Large intestine (tissue), 3 donors: ENCODE results near the gene GTPBP6. TPM values are rescaled to one million over a fixed set of nuclear protein-coding genes. Genes with fewer than 3 reads are reported as not detected.

Experiments
- DNase-seq, 2 donors: peaks; one replicate each; pipeline versions ENCODE4 v3.0.0 to v3.0.0-alpha.2; 2013
- H3K27ac ChIP-seq: one replicate; pipeline ENCODE4 v1.5.1; 2013; ENCODE audit warnings: low read length
- H3K27me3 ChIP-seq: 2 replicates; pipeline ENCODE4 v1.6.1; 2013; ENCODE audit warnings: low read length; ENCODE audit not compliant: control insufficient read depth, insufficient read depth
- H3K36me3 ChIP-seq: 2 replicates; pipeline ENCODE4 v1.6.1; 2013; ENCODE audit warnings: low read length; ENCODE audit not compliant: control insufficient read depth, insufficient read depth
- H3K4me1 ChIP-seq: one replicate; pipeline ENCODE4 v1.6.1; 2013; ENCODE audit warnings: low read length; ENCODE audit not compliant: control insufficient read depth, insufficient read depth
- H3K4me3 ChIP-seq: one replicate; pipeline ENCODE4 v1.5.1; 2013; ENCODE audit warnings: low read length
- H3K9me3 ChIP-seq: one replicate; pipeline ENCODE4 v1.6.1; 2013; ENCODE audit warnings: mild to moderate bottlenecking, low read depth, low read length, moderate library complexity; ENCODE audit not compliant: control insufficient read depth
- WGBS: methylation state at CpG from one replicate; pipeline ENCODE4 v1.1.5; 2013; ENCODE audit warnings: low lambda C conversion rate; ENCODE audit not compliant: insufficient coverage; 5-methylcytosine and 5-hydroxymethylcytosine counted together
- polyA plus RNA-seq: library from polyadenylated mRNA; unstranded; fragments of 120-200 nt; gene quantifications from one replicate; pipeline ENCODE4 v1.2.1, GENCODE V29; 2013

Gene GTPBP6
- polyA plus RNA-seq, 1 donor: 48.5 TPM

DNA sequence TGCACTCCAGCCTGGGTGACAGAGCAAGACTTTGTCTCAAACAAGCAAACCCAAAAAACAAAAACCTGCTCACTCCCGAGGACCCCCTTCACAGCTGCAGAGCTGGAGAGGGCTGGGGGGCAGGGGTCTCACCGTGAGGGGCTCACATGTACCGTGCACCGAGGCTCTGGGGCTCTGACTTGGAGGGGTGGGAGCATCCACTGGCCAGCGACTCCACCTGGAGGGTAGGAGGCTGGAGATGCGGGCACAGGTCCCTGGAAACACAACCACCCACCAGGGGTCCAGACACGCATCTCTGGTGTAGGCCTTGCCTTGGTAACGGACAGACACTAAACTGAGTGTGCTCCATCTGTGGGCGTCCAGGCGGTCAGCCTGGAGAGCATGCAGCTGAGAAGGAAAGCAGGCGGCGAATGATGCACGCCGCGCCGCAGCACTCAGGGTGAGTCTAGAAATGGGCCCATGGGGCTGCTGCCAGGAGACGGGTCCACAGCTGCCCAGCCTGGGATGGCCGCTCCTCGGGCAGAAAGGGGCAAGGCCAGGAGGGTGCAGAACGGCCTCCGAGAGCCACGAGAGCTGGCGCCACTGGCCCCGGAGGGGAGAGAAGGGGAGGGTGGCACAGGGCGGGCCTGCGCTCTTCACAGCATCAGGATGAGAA lies 42.0 kb upstream of the GTPBP6 start:
- no peak for DNase-seq
- H3K4me1 ChIP-seq: no peaks in the 10 kb centered on the region
- peaks cover 57% of the 10 kb centered on the region for H3K9me3 ChIP-seq
- WGBS: no CpG with 5 or more reads among the region's 26 CpGs
- H3K27ac ChIP-seq: no peak overlapping the region
- no peak overlapping the region for H3K4me3 ChIP-seq
- H3K36me3 ChIP-seq: peaks cover 14% of the 10 kb centered on the region
- H3K27me3 ChIP-seq: no peaks in the 10 kb centered on the region

DNA sequence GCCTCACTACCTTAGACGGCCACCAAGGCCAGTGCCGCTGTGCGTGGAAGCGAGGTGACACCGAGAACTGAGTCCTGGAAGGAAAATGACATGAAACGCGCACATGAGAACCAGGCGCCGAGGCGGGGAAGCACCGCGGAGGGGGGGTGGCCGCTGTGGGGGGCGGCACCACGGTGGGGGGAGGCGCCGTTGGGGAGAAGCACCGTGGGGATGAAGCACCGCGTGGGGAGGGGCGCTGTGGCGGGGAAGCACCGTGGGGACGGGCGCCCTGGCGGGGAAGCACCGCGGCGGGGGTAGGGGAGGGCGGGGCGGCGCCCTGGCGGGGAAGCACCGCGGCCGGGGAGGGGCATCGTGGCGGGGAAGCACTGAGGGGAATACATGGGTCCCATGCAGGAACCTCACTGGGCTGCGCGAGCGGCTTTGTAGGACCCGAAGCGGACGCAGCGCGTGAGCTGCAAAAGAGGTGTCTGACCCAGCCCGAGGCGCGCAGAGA lies 40.1 kb upstream of the GTPBP6 start:
- WGBS: 100% methylated on average over 1 of the region's 49 CpGs
- Histone ChIP-seq H3K27ac (no peak overlapping the region), H3K9me3 (peaks cover 57% of the 10 kb centered on the region), H3K36me3 (peaks cover 14% of the 10 kb centered on the region), H3K27me3 (no peaks in the 10 kb centered on the region), H3K4me3 (no peak overlapping the region), H3K4me1 (no peaks in the 10 kb centered on the region)
- no peak for DNase-seq

GRCh38 chrX:357693-358471 lies 39.3 kb upstream of the GTPBP6 start:
- Histone ChIP-seq H3K4me1 (no peaks in the 10 kb centered on the region), H3K36me3 (peaks cover 14% of the 10 kb centered on the region), H3K27ac (no peak overlapping the region), H3K27me3 (no peaks in the 10 kb centered on the region), H3K4me3 (no peak overlapping the region), H3K9me3 (peaks cover 52% of the 10 kb centered on the region)
- WGBS: 67% methylated on average over 1 of the region's 48 CpGs
- DNase-seq: no peak

DNA sequence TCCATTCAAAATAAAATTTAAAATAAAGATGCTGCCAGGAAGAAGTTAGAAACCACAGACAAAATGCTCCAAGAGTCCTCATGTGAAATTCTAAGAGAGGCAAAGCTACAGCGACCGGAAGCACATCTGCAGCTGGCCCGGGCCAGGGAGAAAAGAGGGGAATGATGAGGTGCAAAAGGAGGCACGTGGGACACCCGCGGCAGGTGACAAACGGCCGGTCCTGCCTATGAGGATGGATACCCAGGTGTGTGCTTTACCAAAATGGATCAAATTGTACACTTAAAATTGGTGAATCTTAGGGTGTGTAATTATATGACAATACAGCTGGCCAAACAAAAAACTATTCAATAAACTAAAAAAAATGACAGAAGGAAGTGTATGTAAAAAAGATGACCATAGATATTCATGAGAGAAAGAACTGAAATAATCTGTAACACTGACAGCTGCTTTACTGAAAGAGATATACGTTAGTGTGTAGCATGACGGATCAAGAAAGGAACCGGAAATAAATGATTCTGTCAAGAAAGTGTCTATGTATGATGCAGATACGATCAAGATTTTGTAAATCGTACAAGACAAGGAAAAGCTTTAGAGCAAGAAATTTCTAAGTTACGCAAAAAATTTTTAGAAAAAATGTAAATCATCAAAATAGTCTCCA lies 38.6 kb upstream of the GTPBP6 start:
- DNase-seq: no peak
- WGBS: 85% methylated on average over 10 of the region's 14 CpGs
- H3K27ac ChIP-seq: no peak overlapping the region
- H3K4me3 ChIP-seq: no peak overlapping the region
- no peaks in the 10 kb centered on the region for H3K4me1 ChIP-seq
- no peaks in the 10 kb centered on the region for H3K27me3 ChIP-seq
- H3K9me3 ChIP-seq: peaks cover 50% of the 10 kb centered on the region
- peaks cover 14% of the 10 kb centered on the region for H3K36me3 ChIP-seq

DNA sequence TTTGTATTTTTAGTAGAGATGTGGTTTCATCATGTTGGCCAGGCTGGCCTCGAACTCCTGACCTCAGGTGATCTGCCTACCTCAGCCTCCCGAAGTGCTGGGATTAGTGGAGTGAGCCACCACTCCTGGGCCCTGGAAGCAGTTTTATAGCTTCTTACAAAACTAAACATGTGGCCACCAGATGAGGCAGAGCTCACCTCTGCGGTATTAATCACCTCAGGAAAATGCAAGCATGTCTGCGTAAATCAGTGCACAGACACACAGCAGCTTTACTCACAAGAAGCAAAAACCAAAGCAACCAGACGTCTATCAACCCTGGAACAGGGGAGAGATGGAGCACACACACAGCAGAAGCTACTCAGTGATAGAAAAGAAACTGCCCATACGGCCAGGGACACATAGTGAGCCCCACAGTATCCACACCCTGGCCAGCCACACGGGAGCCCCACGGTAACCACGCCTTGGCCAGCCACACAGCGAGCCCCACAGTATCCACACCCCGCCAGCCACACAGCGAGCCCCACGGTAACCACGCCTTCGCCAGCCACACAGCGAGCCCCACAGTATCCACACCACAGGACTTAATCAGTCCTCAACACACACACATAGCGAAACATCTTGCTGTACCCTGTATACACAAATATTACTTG lies 37.9 kb upstream of the GTPBP6 start:
- H3K9me3 ChIP-seq: peaks cover 46% of the 10 kb centered on the region
- no peak for DNase-seq
- no peak overlapping the region for H3K27ac ChIP-seq
- no peaks in the 10 kb centered on the region for H3K27me3 ChIP-seq
- H3K36me3 ChIP-seq: peaks cover 14% of the 10 kb centered on the region
- no CpG with 5 or more reads among the region's 17 CpGs for WGBS
- H3K4me1 ChIP-seq: no peaks in the 10 kb centered on the region
- H3K4me3 ChIP-seq: no peak overlapping the region

DNA sequence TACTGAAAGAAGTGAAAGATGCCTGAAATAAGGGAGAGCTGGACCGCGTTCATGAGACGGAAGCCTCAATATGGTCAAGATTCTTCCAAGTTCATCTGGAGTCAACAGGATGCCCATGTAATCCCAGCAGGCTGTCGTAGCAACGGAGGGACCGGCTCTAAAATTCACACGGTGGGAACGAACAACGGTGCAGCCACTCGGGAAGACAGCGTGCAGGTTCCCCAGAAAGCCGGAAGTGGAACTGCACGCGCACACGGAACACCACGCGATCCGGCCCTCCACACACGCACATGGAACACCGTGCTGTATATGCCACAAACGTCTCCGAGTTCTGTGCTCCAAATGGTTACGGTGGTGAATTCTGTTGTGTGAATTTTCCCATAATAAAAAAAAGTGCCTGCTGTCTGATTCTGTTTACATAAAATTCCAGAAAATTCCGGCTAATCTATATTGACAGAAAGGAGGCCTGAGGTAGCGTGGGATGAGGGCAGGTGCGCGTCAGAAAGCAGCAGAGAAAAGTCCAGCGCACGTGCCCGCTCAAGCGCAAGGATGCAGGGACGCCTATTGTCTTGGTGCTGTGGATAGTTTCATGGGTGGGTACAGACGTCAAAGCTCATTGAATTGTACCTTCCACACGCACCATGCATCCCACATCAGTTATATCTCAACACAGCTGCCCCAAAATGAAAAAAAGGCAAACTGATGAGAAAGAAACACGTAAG lies 36.9 kb upstream of the GTPBP6 start:
- Histone ChIP-seq H3K27me3 (no peaks in the 10 kb centered on the region), H3K27ac (no peak overlapping the region), H3K9me3 (peaks cover 43% of the 10 kb centered on the region), H3K4me1 (no peaks in the 10 kb centered on the region), H3K36me3 (peaks cover 5% of the 10 kb centered on the region), H3K4me3 (no peak overlapping the region)
- DNase-seq: no peak
- WGBS: no CpG with 5 or more reads among the region's 35 CpGs

GRCh38 chrX:353566-354535 lies 35.3 kb upstream of the GTPBP6 start:
- no peaks in the 10 kb centered on the region for H3K27me3 ChIP-seq
- H3K4me1 ChIP-seq: no peaks in the 10 kb centered on the region
- DNase-seq: no peak
- no peaks in the 10 kb centered on the region for H3K36me3 ChIP-seq
- no peak overlapping the region for H3K27ac ChIP-seq
- peaks cover 48% of the 10 kb centered on the region for H3K9me3 ChIP-seq
- no peak overlapping the region for H3K4me3 ChIP-seq
- no CpG with 5 or more reads among the region's 39 CpGs for WGBS

GRCh38 chrX:352582-353314 lies 34.2 kb upstream of the GTPBP6 start:
- Histone ChIP-seq H3K36me3 (no peaks in the 10 kb centered on the region), H3K4me1 (no peaks in the 10 kb centered on the region), H3K27ac (no peak overlapping the region), H3K4me3 (no peak overlapping the region), H3K9me3 (peaks cover 41% of the 10 kb centered on the region), H3K27me3 (no peaks in the 10 kb centered on the region)
- DNase-seq: no peak
- WGBS: 100% methylated on average over 8 of the region's 39 CpGs

GRCh38 chrX:352181-352580 lies 33.6 kb upstream of the GTPBP6 start:
- H3K27ac ChIP-seq: no peak overlapping the region
- H3K27me3 ChIP-seq: no peaks in the 10 kb centered on the region
- H3K4me3 ChIP-seq: no peak overlapping the region
- H3K9me3 ChIP-seq: peaks cover 47% of the 10 kb centered on the region
- DNase-seq: no peak
- no CpG with 5 or more reads among the region's 27 CpGs for WGBS
- H3K4me1 ChIP-seq: no peaks in the 10 kb centered on the region
- H3K36me3 ChIP-seq: no peaks in the 10 kb centered on the region
